GM19240 (cell line): Measurements from ENCODE around the gene STARD13.

Experiments
- DNase-seq: peaks from one replicate; pipeline ENCODE4 v3.0.0; 2011; ENCODE audit warnings: low spot score; ENCODE audit not compliant: insufficient read length

Gene STARD13, protein sequence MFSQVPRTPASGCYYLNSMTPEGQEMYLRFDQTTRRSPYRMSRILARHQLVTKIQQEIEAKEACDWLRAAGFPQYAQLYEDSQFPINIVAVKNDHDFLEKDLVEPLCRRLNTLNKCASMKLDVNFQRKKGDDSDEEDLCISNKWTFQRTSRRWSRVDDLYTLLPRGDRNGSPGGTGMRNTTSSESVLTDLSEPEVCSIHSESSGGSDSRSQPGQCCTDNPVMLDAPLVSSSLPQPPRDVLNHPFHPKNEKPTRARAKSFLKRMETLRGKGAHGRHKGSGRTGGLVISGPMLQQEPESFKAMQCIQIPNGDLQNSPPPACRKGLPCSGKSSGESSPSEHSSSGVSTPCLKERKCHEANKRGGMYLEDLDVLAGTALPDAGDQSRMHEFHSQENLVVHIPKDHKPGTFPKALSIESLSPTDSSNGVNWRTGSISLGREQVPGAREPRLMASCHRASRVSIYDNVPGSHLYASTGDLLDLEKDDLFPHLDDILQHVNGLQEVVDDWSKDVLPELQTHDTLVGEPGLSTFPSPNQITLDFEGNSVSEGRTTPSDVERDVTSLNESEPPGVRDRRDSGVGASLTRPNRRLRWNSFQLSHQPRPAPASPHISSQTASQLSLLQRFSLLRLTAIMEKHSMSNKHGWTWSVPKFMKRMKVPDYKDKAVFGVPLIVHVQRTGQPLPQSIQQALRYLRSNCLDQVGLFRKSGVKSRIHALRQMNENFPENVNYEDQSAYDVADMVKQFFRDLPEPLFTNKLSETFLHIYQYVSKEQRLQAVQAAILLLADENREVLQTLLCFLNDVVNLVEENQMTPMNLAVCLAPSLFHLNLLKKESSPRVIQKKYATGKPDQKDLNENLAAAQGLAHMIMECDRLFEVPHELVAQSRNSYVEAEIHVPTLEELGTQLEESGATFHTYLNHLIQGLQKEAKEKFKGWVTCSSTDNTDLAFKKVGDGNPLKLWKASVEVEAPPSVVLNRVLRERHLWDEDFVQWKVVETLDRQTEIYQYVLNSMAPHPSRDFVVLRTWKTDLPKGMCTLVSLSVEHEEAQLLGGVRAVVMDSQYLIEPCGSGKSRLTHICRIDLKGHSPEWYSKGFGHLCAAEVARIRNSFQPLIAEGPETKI

DNA sequence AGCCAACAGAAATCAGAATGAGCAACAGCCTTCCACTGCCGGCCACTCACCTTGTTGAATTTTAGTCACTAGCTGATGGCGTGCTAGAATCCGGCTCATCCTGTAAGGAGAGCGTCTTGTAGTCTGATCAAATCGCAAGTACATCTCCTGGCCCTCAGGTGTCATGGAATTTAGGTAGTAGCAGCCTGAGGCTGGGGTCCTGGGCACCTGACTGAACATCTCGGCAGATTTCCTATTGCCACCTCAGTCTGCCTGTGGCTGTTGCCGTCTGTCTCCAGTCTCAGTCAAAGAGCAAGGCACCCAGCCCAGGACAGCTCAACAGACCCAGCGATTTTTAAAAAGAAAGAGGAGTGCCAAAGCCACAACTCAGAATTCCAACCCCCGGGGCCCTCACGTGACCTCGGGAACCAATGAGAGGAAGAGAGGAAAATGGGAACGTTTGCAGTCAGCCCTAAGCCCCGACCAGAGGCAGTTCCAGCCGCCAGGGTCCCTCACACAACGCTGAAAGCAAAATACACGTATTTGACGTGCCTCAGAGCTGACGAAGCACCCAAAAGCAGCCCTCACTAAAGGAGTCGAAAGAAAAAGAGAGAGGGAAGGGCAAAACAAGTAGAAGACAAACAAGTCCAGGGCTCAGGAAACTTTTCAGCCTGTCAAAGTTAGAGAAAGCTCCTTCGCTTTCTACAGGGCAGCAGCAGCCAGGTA is at the start of gene STARD13:
STARD13 (minus strand) TSS at position 336 of the 705 bp plus-strand sequence; CDS start at position 219, 117 bp downstream.
- peak; percentile 44 for DNase-seq

DNA sequence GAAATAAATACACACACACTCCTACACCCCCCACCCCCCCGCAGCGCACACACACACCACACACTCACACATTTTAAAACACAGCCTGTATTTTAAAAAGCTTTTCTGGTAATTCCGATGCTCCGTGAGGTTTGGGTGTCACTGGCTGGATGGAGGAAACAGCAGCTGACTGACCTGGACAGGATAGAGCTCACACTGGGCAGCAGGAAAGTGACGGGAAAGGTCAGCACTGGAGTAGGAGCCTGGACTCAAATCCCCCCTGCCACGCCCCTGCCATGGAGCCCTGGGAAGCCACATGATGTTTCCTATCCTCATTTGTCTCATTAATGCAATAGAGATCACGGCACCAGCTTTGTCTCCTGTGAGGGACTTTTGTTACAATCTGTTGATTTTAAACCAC is 49.3 kb upstream of the STARD13 start:
- no peak for DNase-seq

DNA sequence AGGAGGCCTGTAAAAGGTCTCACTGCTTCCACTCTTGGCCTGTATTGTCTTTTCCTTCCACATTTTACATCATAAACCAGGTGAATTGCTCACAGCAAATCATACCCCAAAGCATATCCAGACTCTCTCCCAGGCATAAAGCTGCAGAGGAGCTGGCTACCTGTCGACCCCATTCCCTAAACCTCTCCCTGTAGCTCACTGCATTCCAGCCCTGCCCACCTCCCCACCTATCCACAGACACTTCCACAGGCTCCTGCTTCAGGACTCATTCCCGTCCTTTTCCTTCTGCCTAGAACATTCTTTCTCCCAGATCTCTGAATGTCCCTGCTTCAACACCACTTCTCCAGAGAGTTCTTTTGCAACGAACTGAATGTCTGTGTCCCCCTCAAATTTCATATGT is 46.4 kb upstream of the STARD13 start:
- DNase-seq: no peak

DNA sequence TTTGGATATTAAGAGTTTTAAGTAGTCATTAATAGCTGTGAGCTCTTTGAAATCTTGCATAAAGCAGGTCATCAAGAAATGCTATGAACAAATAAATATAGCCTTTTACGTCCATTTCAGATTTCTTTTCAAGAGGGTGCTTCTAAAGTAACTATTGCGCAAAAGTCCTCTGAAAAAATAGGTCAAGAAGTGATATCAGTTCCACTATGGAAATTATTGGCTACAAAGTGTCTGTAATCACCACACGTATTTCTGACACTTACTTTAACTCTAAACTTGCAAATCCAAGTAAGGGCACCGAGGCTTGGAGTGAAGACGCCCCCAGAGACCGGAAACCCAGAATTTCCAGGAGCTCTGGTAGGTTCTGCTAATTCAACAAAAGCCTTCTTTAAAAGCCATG is 44.9 kb upstream of the STARD13 start:
- no peak for DNase-seq

DNA sequence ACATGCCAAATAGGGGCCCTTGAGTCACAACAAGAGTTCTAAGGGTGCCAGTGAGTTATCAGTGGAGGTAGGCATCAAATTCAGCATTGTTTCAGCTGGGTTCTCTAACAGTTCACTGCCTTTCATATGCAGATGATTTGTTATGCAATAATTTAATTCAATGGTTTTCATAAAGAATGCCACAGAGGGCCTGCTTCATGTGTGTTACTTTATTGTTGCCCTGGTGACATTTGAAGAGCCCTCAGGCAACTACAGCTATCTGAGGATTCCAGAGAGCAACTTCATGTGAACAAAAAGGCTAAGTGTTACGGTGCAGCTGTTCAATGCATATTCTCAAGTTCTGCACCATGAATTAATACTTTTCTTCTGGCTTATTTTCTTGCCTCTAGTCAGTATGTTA is 43.1 kb upstream of the STARD13 start:
- no peak for DNase-seq

DNA sequence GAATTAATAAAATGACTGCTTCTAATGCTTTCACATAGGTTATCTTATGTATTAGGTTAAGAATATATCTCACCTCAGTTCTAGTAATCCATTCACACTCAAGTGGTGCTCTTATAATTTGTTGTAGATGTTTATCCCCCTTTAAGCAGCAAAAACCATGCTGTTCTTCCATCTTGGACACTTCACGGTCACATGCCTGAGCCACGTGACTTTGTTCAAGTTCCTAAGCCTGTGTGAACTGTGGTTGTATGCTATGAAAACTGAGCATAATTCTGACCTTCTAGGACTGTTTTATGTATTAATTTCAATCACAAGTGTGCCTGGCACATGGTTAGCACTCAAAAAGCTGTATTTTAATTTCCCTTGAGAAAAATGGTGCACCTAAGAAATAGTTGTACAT is 41.2 kb upstream of the STARD13 start:
- no peak for DNase-seq

DNA sequence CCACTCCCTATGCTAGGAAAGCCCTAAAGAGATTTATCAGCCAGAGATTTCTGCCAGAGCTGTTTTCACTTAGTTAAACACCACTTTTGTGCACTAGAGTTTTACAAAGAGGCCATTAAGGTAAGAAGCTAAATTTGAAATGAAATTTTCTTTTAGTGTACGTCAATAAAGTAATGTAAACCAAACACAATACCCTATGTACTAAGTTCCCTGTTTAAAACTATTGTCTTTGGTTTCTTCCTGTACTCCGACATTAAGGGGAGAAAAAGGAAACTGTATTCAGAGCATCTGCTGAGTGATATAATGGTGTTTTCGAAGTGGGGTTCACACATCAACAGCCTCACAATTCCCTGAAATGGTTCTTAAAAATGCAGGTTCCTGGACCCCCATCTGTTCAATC is 40.7 kb upstream of the STARD13 start:
- no peak for DNase-seq

DNA sequence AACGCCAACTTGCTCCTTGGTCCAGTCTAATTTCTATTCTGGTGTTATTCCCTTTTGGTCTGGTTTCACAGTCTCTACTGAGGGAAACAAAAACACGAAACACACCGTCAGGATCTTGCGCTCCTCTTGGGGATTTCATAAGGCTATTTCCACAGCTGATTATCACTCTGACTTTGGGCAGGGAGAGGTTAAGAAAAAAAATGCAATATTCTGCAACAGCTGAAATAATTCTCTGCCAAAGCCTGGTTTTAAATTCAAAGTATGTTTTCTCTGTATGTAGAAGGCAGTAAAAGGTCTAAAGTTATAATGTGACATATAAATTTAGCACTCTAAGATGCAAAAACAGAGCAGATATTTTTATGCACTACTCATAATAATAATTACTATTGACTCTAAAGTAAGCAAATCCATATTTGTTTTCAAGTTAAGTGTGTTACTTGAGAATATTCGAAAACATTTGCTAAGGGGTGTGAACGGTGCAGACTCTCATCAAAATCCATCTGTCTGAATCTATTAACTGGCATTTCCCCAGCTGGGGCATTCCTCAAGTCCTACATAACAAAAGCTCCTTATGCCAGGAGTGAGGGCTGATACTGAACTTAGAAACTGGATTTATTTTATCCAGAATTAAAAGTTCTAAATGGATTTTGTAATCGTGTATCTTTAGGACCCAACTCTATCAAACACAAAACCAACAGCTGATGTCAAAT is 38.4 kb upstream of the STARD13 start:
- no peak for DNase-seq

DNA sequence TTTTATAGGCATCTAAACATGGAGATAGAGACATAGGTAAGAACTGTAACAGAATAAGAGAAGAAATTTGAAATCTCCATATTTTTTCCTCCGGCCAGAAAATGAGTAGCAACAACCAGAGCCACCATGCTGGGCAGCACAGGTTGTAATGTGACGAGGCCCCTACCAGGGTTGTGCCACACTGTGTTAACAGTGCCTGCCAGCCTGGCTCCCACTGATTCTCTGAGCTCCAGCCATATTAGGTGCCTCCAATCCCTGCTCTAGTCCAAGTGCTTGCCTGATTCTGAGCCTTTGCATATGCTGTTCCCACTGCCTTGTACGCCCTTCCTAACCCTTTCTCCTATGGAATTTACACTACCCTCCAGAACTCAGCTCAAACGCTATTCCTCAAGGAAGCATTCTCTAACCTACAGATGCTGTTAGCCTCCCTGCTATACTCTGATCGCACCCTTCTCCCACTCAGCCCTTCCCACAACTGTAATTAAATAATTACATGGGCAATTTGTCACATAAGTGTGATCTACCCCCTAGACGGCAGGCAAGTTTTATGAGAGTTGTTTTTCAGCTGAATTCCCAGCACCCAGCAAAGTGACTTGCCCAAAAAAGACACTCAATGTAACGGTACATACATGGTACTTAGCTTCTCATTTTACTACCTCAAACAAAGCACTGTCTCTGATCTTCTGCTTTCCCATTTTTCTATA is 37.6 kb upstream of the STARD13 start:
- no peak for DNase-seq

DNA sequence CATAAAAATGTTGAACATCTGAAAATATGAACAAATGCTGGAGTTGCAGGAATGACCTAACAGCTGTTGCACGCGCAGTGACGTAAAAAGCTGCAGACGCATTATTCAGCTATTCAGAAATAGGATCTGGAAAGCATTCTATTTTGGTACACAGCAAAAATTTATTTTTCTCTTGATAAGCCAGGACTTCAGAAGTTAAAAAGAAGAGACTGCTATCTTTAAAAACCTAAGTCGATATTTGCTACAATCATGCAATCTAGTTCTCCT is 36.9 kb upstream of the STARD13 start:
- no peak for DNase-seq

DNA sequence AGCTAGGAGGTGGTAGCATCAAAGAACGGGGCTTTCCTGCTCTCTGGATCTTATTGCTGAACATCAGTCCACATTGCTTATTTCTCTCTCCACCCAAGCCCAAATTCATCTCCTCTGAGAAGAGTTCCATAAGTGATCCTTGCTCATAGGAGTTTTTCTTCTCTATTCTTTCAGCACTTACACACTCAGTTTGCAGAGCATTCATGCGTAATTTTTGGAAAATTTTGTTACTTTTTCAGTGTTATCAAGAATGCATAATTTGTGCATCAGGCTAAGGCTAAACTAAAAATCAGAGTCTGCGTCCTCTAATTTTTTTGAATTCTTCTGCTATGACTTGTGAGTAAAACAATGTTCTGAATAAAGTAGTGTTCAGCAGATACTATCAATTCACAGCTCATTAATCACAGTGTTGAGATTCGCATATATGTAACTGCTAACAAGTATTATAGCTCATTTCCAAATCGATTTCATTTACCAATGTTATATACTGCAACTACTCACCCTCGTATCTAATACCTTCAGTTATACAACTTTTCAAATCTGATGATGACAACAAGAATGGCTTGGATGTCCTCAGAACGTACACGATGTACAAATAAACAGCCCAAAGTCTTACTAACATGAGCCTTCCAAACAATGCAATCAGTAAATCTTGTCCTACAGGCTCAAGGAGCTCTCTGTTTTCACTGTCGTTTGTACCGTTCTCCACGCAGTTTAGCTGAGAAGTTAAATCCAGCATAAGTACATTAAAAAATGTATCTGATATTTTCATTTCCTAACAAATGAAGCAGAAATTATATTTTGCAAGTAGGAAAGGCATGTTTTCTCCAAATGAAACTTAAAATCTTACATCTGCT is 36.4 kb upstream of the STARD13 start:
- no peak for DNase-seq

DNA sequence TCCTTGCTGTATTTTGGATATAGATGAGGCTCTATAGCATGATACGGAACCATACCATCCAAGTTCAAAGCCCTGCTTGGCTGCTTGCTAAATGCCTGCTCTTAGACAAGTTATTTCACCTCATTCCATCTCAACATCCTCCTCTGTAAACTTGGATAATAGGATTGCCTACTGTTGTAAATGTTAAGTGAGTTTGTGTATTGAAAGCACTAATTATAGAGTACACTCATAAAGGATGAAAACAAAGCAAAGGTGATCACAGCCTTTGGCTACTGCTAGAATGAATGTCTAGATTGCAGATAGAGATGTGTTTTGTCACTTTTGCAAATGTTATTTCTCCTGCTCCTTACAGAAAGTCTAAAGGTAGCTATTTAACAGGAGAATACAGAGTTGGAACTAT is 34.3 kb upstream of the STARD13 start:
- no peak for DNase-seq

DNA sequence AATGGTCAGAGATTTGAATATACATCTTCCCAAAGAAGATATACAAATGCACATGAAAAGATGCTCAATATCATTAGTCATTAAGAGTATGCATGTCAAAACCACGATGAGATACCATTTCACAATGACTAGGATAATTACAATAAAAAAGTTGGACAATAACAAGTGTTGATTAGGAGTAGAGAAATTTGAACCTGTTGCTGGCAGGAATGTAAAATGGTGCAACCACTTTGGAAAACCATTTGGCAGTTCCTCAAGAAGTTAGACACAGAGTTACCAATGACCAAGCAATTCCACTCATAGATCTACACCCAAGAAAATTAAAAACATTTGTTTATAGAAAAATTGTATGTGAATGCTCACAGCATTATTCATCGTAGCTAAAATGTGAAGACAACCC is 33.2 kb upstream of the STARD13 start:
- no peak for DNase-seq

DNA sequence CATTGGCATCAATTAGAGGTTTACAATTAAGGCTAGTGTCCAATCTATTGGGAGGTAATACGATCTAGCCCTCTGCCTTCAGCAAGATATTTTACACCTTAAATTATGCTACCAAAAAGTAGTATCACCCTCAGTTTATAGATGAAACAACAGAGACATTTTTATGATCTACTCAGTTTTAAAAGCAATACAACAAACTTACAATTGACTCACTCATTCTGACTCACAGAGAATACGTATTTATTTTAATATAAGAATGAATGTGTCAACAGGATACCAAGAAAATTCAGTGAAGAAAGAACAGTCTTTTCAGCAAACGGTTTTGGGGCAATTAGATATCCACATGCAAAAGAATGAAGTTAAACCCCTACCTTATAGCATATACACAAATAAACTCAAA is 32.5 kb upstream of the STARD13 start:
- no peak for DNase-seq

DNA sequence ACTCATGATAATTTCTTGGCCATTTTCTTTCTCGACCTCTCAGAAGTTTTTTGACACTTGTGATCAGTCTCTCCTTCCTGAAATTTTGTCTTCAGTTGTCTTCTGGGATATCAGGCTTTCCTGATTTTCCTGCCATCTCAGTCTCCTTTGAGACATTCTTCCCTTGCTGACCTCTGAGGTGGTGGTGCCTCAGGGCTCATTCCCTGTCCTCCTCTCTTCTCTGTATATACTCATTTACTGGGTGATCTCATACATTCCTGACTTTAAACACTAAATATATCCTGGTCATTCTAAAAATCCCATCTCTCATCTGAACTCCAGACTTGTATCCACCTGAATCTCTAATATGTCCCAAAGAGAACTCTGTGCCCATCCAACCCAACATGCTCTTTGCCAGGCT is 31.3 kb upstream of the STARD13 start:
- DNase-seq: no peak

DNA sequence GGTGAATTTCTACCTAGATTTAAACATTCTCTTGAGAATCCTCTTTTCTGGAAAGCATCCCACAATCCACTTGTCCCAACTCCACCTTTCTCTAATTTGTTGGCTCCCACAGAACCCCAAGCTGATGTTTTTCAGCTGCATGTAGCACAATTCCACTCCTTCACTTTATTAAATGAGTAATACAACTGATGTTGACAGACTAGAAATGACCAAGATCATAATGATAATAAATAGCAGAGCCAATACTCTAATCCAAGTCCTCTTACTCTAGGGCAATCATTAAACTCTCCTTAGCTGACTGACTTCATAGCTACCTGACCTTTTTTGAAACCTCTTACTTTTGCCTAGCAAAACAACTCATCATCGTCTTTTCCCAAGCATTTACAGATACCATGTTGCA is 27.9 kb upstream of the STARD13 start:
- DNase-seq: no peak

DNA sequence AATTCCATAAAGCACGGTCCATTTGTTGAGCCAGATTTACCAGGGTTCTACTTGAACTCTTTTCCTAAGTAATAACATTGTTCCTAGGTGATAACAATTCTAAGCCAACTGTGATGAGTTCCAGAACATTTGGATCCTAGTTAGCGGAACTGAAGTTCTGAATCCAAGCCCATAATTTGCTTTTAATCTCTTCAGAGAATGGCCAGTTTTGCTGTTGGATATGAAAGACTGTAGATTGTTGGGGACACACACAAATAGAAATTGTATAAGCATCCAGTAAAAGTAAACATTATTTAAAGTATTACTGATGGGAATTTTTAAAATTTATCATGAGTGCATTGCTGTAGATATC is 27.3 kb upstream of the STARD13 start:
- no peak for DNase-seq

DNA sequence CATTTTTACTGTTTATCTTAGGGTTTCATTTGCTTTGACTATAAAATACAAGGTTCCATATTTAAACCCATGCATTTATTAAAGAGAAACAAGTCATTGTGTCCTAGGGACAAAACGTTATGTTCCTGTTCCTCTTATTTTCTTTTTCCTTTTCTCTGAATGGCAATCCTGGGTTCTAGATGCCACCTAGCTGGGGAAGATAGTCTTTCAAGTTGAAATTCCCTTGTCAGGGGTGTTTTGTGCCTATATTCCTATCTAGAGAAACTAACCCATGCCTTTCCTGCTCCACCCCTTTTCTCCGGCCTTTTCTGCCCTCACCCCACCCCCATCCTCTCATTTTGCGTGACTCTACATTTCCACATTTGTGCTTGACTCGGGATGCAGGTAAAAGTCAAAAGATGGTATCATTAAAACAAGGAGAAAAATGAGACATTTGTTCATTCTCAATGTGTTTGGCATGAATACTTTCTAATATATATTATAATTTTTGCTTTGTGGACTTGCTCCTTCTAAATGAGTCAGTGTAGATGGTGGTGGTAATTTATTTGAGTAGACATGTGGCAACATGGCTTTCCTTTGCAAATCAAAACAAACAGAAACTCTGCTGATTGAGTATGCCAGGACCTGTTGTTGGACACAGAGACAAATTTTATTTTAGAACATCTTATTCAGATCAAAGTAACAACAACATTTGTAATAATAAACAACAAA is 26.8 kb upstream of the STARD13 start:
- DNase-seq: no peak

DNA sequence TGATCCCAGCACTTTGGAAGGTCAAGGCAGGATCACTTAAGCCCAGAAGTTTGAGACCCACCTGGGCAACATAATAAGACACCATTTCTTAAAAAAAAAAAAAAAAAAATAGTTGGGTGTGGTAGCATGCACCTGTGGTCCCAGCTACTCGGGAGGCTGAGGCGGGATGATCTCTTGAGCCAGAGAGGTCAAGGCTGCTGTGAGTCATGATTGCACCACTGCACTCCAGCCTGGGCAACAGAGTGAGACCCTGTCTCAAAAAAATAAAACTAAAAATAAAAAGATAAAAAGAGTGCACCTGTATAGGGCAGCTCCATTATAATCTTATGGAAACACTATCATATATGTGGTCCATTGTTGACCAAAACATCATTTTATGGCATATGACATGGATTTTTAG is 25.5 kb upstream of the STARD13 start:
- DNase-seq: no peak
